SU-DHL-6 (cell line): ENCODE results near the gene BAIAP2L1.

Source experiments
- EZH2phosphoT487 ChIP-seq: fragments of 200-600 bp; sonication (generic), shearing (Covaris generic); conservative IDR thresholded peaks from 2 replicates; pipeline ENCODE4 v1.6.1; 2018; ENCODE audit warnings: mild to moderate bottlenecking, antibody characterized with exemption, low read length, moderate library complexity, mixed read lengths
- TF ChIP-seq, protein P1 (sequence below): fragments of 200-600 bp; sonication (generic); IDR thresholded peaks from one replicate; pipeline ENCODE4 v1.5.1; 2017; ENCODE audit warnings: antibody characterized with exemption, mild to moderate bottlenecking, low read length, moderate library complexity; ENCODE audit not compliant: insufficient read depth, poor library complexity, severe bottlenecking

- TF ChIP-seq, protein P1, sequence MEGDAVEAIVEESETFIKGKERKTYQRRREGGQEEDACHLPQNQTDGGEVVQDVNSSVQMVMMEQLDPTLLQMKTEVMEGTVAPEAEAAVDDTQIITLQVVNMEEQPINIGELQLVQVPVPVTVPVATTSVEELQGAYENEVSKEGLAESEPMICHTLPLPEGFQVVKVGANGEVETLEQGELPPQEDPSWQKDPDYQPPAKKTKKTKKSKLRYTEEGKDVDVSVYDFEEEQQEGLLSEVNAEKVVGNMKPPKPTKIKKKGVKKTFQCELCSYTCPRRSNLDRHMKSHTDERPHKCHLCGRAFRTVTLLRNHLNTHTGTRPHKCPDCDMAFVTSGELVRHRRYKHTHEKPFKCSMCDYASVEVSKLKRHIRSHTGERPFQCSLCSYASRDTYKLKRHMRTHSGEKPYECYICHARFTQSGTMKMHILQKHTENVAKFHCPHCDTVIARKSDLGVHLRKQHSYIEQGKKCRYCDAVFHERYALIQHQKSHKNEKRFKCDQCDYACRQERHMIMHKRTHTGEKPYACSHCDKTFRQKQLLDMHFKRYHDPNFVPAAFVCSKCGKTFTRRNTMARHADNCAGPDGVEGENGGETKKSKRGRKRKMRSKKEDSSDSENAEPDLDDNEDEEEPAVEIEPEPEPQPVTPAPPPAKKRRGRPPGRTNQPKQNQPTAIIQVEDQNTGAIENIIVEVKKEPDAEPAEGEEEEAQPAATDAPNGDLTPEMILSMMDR = no peak
- no peak for TF ChIP-seq EZH2phosphoT487
These were observed 100.1 kb downstream of the BAIAP2L1 start for GRCh38 chr7:98300595-98301372.
